ENCODE measurements around the gene NEUROG3.

NEUROG3 gene

GRCh38 chr10:69579464-69580060 lies 6.3 kb upstream of the NEUROG3 start:
- TF ChIP-seq CTCF (conservative IDR thresholded peaks at IDR 0.05; ENCODE audit: control insufficient read depth, insufficient read depth, low read depth, low read length), result no peak
- no peak overlapping the region for H3K4me3 ChIP-seq (ENCODE audit: control insufficient read depth, low read depth, low read length)
- DNase-seq (ENCODE audit: low read depth), result no peak

- no peak for TF ChIP-seq CTCF (conservative IDR thresholded peaks at IDR 0.05; ENCODE audit: control insufficient read depth, insufficient read depth, low read depth, low read length)
- no peak for DNase-seq (ENCODE audit: low read depth)
- H3K4me3 ChIP-seq (ENCODE audit: control insufficient read depth, low read depth, low read length), result no peak overlapping the region
Observed at GRCh38 chr10:69578508-69578991, 5.3 kb upstream of the NEUROG3 start.

GRCh38 chr10:69577268-69578232 lies 4.3 kb upstream of the NEUROG3 start:
- no peak for TF ChIP-seq CTCF (conservative IDR thresholded peaks at IDR 0.05; ENCODE audit: control insufficient read depth, insufficient read depth, low read depth, low read length)
- DNase-seq (ENCODE audit: low read depth), result no peak

GRCh38 chr10:69576334-69577011 lies 3.3 kb upstream of the NEUROG3 start:
- no peak overlapping the region for H3K4me3 ChIP-seq (ENCODE audit: control insufficient read depth, low read depth, low read length)
- DNase-seq (ENCODE audit: low read depth), result no peak
- TF ChIP-seq CTCF (conservative IDR thresholded peaks at IDR 0.05; ENCODE audit: control insufficient read depth, insufficient read depth, low read depth, low read length), result no peak

More at GRCh38 chr10:69577268-69578232, 4.3 kb upstream of the NEUROG3 start:
- H3K4me3 ChIP-seq (ENCODE audit: control insufficient read depth, low read depth, low read length), result no peak overlapping the region

- H3K4me3 ChIP-seq (ENCODE audit: control insufficient read depth, low read depth, low read length), result no peak overlapping the region
- no peak for TF ChIP-seq CTCF (conservative IDR thresholded peaks at IDR 0.05; ENCODE audit: control insufficient read depth, insufficient read depth, low read depth, low read length)
- no peak for DNase-seq (ENCODE audit: low read depth)
Observed at GRCh38 chr10:69575164-69575722, 2.0 kb upstream of the NEUROG3 start.

- no peak for DNase-seq (ENCODE audit: low read depth)
- TF ChIP-seq CTCF (conservative IDR thresholded peaks at IDR 0.05; ENCODE audit: control insufficient read depth, insufficient read depth, low read depth, low read length), result no peak
- no peak overlapping the region for H3K4me3 ChIP-seq (ENCODE audit: control insufficient read depth, low read depth, low read length)
Observed at GRCh38 chr10:69574571-69574978, 1.4 kb upstream of the NEUROG3 start.
